ENCODE results near the gene CHN2. TPM values are rescaled to one million over a fixed set of nuclear protein-coding genes. Genes with fewer than 3 reads are reported as not detected.
A peak's percentile ranks its signal among the peaks of the same experiment; 100 is the strongest.

CHN2 gene
- total RNA-seq, 1 donor from 2014 or later: 1.6 TPM

GRCh38 chr7:29370531-29371314, 176.1 kb downstream of the CHN2 start:
- peak; percentile 85 for ATAC-seq

DNA sequence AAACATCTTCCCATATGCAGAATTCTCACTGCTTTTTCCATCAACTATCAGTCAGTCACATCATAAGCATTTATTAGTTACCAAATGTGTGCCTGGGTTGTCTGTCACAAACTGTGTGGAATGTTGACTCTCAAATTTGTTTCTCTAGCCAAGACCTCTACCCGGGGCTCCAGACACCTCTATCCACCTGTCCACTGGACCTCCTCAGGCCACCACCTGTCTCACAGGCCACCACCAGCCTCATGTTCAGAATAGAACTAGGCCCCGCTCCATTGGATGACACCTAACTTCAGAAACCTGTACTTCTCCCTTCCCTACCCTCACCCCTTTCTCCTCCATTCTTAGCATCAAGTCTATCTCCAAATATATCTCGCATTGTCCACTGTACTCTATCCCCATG, 176.9 kb downstream of the CHN2 start:
- no peak for ATAC-seq

DNA sequence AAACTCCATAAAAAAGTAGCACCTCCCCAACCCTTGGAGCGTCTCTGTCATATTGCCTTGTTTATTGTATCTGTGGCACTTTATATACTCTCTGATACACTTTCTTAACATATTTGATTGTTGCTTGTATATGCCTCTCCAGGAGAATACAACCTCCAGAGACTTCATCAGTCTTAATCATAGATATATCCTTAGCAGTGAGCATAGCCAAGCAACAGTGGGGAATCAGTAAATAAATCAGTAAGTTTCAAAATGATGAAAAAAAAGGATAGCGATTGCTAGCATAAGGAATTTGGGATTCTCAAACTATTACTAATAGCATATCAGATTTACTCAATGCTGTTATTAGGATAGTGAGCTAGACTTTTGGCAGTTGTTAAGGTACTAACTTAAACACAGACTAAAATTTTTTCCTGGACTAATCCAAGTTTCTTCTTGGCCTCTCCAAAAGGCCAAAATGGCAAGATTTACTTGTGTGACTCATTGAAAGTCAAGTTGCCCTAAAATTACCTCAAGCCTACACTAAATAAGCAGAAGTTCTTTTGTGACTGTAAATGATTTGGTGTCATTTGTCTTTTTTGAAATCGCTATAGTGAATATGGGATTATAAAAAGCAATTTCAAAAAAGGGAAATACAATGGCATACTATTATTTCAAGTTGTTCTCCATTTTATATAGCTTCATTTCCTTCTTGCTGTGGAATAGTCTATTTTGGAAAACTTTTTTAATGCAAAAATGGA, 177.9 kb downstream of the CHN2 start:
- ATAC-seq: no peak

GRCh38 chr7:29375641-29376562, 181.3 kb downstream of the CHN2 start:
- peak; percentile 95 for ATAC-seq

DNA sequence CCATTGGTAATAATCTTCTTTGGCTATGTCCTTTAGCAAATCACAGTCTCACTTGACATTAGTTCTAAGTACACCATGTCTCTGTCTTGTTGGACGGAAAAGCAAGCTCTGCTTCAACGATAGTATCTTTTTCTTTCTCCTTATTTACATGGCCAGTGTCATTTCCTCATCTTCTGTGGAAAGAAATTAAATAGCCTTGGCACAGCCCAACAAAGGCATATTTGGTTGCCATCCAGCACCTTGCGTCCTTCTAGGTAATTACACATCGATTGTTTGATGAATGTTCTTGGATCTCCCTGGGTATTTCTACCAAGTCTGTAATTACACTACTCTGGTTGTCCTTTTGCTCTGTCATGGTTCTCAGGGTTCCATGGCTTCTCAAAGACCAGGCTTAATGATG, 183.1 kb downstream of the CHN2 start:
- ATAC-seq: no peak

- ATAC-seq: no peak
These were observed 185.0 kb downstream of the CHN2 start for GRCh38 chr7:29379551-29379950.

- ATAC-seq: no peak
These were observed 186.9 kb downstream of the CHN2 start for GRCh38 chr7:29381206-29382094.

GRCh38 chr7:29384277-29384676, 189.7 kb downstream of the CHN2 start:
- ATAC-seq: no peak

DNA sequence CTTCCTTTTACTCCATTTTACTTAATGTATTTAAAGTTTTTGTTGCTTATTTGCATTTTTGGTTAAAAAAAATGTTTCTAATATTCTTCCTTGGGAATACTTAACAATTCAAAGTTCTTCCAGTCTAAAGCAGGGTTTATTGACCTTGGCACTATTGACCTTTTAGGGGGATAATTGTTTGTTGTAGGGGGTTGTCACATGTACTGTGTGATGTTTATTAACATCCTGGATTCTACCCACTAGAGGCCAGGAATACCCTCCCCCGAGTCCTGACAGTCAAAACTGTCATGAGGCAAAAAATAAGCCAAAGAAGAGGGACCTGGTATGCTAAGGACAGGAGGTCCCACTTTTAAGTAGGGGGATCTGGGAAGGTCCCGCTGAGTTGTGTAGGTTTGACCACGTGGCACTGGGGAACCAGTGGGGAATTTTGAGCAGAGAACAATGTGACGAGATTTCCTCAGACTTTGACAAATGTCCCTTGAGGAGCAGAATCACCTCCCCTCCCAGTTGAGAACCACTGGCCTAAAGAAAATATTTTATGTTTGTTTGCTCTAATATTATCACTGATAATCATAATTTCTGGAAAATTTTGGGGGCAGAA, 190.7 kb downstream of the CHN2 start:
- no peak for ATAC-seq

DNA sequence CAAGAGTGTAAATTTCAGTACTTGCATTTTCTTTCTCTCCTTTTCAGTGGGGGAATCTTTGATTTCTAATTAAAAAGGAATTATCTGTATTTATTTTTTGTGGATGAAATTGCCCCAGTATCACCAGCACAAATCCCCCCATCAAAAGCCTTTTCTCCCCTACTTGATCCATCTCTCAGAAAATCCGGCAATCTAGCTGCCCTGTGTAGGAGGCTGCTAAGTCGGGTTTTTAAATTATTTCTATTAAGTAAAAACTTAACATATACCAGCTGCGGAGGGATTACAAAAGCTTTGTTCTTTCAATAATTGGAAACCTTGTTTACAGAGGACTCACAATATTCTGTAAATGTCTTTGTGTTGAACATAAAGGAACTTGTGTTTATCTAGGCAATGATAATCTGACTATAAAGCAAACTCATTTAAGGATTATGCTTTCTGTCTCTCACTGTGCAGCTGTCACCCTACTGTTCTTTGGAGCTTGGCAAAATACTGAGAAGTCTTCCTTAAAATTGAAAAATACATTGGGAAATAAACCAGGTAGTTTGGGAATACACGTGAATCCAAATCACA, 191.7 kb downstream of the CHN2 start:
- ATAC-seq: no peak

DNA sequence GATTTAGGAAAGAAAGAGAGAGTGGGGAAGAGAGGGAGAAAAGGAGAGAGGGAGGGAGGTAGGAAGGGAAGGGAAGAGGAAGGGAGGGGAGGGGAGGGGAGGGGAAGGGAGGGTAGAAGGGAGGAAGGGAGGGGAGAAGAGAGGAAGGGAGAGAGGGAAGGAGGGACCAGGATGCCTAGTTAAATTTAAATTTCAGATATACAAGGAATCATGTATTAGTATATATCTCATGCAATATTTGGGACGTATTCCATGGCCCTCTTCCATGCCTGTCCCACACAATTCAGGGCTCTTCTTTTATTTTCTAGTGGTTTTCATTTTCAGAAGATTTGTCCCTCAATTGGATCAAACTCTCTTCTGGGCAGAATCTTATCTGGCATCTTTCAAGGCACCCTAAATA, 196.7 kb downstream of the CHN2 start:
- ATAC-seq: no peak

GRCh38 chr7:29394321-29394720, 199.7 kb downstream of the CHN2 start:
- ATAC-seq: no peak

GRCh38 chr7:29396563-29396962, 202.0 kb downstream of the CHN2 start:
- no peak for ATAC-seq

DNA sequence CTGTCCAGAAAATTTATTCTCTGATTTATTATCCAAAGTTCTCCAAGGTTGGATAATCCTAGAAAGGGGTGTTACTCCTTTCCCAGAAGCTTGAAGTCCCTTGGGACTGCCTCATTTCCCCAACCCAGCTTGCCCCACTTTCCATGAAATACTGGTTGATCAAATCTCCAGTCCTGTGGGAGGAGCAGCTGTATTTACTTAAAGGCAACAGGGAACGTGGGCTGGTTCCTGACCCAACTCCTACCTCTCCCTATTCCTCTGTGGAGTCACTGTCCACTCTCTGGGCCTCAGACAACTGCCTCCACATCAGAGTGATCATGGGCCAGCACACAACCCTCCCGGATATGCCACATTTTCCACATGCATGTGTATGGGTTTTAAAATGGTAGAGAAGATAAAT, 202.8 kb downstream of the CHN2 start:
- ATAC-seq: no peak

DNA sequence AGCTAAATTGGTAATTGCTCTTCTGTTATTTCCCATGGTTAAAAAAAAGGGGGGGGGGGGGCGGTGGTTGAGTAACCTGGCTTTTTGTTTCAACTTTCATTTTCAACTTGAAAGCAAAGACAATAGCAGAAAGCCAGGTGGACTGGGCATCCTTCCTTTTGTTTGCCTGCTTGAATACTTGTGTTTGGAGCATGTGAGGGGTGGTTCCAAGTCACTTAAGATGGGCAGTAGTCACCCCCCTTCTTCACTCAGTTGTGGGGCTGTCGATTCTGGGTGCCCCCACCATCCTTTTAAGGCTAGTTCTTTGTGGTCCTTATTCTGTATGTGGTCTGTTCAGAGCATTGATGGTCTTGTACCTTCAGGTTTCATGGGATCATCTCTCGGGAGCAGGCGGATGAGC, 203.4 kb downstream of the CHN2 start:
- no peak for ATAC-seq

GRCh38 chr7:29400437-29400836, 205.9 kb downstream of the CHN2 start:
- no peak for ATAC-seq

DNA sequence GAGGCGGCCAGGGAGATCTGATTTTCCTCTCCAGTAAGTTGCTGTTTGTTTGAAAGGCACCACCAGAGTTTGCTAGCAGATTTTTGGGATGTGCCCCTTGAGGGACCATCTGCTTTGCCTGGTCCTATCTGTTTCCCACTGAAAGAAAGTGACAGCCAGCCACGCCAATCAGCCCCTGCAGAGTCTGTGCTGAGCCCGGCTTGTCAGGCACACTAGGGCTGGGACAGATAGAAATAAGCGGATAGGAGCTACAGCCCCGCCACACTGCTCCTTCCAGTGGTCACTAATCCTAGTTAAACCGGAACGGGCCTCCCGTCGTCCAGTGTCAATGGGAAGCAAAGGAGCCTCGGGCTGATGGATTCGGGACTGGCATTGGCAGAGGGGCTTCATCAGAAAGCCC, 207.2 kb downstream of the CHN2 start:
- ATAC-seq: no peak

DNA sequence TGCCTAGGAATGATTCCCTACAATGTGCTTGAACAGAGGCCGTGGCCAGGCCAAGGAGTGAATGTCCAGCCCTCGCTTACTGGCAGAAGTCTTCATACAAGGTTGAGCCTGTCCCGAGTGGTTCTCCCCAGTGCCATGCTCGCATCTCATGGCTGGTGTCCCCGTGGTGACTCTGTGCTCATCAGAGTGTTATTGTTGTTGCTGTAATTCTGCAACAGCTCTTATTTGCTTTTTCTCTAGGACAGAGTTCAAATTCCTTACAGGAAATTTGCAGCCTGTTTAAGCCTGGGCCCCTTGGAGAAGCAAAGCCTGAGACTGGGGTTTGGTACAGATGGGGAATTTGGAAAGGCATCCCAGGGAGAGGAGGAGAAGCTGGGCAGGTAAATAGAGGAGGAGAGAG, 211.3 kb downstream of the CHN2 start:
- ATAC-seq: no peak

- no peak for ATAC-seq
These were observed 211.8 kb downstream of the CHN2 start for GRCh38 chr7:29406366-29406765.

DNA sequence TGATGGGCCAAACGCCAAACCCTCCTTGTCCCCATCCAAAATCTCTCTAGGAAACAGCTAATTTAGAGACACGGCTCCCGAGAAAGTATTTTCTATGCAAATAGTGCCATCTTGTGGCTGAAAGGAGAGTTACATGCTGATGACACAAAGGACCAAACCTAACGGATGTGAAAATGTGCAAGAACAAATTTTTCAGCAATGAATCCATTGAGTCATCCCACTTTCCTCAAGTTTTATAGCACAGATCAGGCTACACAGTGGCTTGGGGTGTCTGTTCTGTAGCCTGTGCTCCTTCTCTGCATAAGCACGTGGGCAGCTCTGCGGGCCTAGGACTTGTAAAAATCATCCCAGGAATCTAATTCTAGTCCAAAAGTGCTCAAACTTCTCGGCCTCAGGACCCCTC, 214.3 kb downstream of the CHN2 start:
- ATAC-seq: peak; percentile 57

- no peak for ATAC-seq
These were observed 216.4 kb downstream of the CHN2 start for GRCh38 chr7:29410996-29411395.
